ENCODE data around the gene KCNJ1.

GRCh38 chr11:128911239-128911638 lies 44.1 kb upstream of the KCNJ1 start:
- no peak for TF ChIP-seq CTCF (IDR thresholded peaks at IDR 0.05)
- no peak for TF ChIP-seq POLR2A (IDR thresholded peaks at IDR 0.05)
